Lower lobe of right lung (tissue), 2 donors: ENCODE results near the gene USP47. TPM values are rescaled to one million over a fixed set of nuclear protein-coding genes. Genes with fewer than 3 reads are reported as not detected.

Experiments
- ATAC-seq, 2 donors: fragments of 200-7000 bp; cut with Tn5 transposase; one replicate each; pipeline ENCODE4 v1.9.1; 2020 to 2022; ENCODE audit warnings: mild to moderate bottlenecking in 2 of 2, moderate library complexity in 2 of 2
- DNase-seq: peaks from one replicate; pipeline ENCODE4 v3.0.0-alpha.2; 2020
- H3K27ac ChIP-seq: fragments of 200-600 bp; one replicate; pipeline ENCODE4 v1.8.0; 2022
- H3K27me3 ChIP-seq: fragments of 200-600 bp; one replicate; pipeline ENCODE4 v1.8.0; 2022; ENCODE audit warnings: low read depth
- H3K36me3 ChIP-seq: fragments of 200-600 bp; one replicate; pipeline ENCODE4 v1.8.0; 2022; ENCODE audit warnings: mild to moderate bottlenecking
- H3K4me1 ChIP-seq: fragments of 200-600 bp; one replicate; pipeline ENCODE4 v1.8.0; 2022
- H3K4me3 ChIP-seq: fragments of 200-600 bp; one replicate; pipeline ENCODE4 v1.8.0; 2022; ENCODE audit warnings: mild to moderate bottlenecking
- H3K9me3 ChIP-seq: fragments of 200-600 bp; one replicate; pipeline ENCODE4 v1.8.0; 2022
- intact Hi-C: fragments of 100-400 bp; cut with DNase I; formaldehyde crosslinking; loops from one replicate; pipeline ENCODE4 v1.11.0; 2022
- total RNA-seq: library from RNA; stranded (reverse); fragmentation: NEBNext Ultra II Directional; extraction: Animal tissue kit (Norgen Biotek cat#: 25700); gene quantifications from one replicate; pipeline ENCODE4 v1.2.1, GENCODE V29; 2021
- TF ChIP-seq, protein P1 (sequence below): fragments of 200-600 bp; IDR thresholded peaks from one replicate; pipeline ENCODE4 v1.8.0; 2022; ENCODE audit warnings: antibody characterized with exemption, mild to moderate bottlenecking
- donor health status: DM: no; HTN: yes; CAD: no; lungs with severe emphysema.

Gene USP47
- total RNA-seq, 1 donor from 2014 or later = 45.2 TPM

DNA sequence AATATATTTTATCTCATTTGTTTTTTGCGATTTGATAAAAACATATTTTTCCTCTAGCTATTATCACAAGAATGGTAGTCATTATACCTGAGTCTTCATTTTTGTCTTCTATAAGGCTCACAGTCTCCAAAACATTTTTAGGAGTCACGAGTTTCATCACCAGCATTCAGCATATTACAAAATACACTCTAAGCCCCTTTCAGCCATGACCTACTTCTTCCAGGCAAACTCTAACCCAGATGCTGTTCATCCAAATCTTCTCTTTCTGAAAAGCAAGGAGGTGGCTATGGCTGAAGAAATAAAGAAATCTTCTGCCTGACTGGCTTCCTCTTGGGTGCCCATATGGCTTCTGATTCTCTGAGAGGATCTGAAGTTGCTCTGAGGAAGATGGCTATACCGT lies 35.7 kb upstream of the USP47 start:
- Histone ChIP-seq H3K27me3 (no peaks in the 10 kb centered on the region), H3K4me1 (no peaks in the 10 kb centered on the region), H3K4me3 (no peak overlapping the region), H3K36me3 (no peaks in the 10 kb centered on the region), H3K9me3 (no peaks in the 10 kb centered on the region), H3K27ac (no peak overlapping the region)
- intact Hi-C loops = no loop called here
- TF ChIP-seq, protein P1, sequence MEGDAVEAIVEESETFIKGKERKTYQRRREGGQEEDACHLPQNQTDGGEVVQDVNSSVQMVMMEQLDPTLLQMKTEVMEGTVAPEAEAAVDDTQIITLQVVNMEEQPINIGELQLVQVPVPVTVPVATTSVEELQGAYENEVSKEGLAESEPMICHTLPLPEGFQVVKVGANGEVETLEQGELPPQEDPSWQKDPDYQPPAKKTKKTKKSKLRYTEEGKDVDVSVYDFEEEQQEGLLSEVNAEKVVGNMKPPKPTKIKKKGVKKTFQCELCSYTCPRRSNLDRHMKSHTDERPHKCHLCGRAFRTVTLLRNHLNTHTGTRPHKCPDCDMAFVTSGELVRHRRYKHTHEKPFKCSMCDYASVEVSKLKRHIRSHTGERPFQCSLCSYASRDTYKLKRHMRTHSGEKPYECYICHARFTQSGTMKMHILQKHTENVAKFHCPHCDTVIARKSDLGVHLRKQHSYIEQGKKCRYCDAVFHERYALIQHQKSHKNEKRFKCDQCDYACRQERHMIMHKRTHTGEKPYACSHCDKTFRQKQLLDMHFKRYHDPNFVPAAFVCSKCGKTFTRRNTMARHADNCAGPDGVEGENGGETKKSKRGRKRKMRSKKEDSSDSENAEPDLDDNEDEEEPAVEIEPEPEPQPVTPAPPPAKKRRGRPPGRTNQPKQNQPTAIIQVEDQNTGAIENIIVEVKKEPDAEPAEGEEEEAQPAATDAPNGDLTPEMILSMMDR = no peak
- no peak for ATAC-seq
- DNase-seq = no peak

DNA sequence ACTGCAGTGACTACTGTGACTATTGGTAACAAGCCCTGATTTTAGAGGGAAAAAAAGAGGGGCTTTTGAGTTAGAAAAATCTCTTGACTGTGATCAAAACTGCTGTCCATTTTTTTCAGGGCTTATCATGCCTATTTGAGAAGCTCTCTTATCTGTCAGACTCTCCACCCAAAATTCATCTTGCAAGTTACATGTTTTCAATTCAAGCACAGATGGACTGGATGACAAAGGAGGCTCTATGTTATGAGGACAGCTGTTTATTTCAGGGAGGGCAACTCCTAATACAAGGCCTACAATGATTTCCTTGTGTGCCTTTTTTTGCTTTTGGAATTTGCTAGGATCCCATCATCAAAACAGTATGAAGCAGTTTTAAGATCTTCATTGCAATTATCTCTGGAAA lies 35.2 kb upstream of the USP47 start:
- Histone ChIP-seq H3K4me1 (no peaks in the 10 kb centered on the region), H3K4me3 (no peak overlapping the region), H3K9me3 (no peaks in the 10 kb centered on the region), H3K36me3 (no peaks in the 10 kb centered on the region), H3K27me3 (no peaks in the 10 kb centered on the region), H3K27ac (no peak overlapping the region)
- ATAC-seq (no peak), DNase-seq (no peak)
- intact Hi-C loops = no loop called here
- TF ChIP-seq, protein P1 = no peak

DNA sequence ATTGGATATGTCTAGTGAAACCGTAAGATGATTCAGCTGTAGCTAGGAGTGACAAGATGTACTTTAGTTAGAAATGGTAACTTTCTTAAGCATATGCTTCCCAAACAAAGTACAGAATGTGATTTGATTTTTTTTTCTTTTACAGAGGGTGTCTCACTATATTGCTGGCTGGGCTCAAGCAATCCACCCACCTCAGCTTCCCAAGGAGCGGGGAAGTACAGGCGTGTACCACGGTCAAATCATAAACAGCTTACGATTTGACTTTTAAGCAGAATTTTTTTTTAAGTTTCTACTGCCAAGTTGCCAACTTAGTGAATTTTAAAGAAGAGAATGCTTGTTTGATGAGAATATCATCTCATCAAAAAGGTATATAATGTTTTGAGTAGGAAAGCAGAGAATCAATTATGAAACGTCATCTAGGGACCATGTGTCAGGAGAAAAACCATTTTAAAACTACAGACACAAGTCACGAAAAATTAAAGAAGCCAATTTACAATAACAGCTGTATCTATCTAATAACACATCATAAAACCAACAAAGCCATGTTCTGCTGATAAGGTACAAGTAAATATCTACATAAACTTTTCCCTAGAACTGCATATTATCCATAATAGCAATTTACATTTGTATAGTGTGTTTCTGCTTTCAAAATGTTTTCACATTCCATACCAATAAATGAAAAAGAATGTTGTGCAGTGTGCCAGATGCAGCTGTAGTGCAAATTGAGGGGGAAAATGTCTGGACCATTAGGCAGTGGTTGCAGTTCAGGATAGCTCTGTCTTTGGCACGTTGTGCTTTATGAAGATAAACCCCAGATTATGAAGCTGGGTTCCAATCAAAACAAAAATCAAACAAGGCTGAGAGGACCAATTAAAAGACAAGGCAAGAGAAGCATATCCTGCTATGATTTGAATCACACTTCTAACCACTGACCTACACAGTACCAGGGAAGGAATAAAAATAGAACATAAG lies 33.7 kb upstream of the USP47 start:
- no peak overlapping the region for H3K4me3 ChIP-seq
- H3K36me3 ChIP-seq = no peaks in the 10 kb centered on the region
- no peak for ATAC-seq
- no peaks in the 10 kb centered on the region for H3K4me1 ChIP-seq
- H3K27me3 ChIP-seq = no peaks in the 10 kb centered on the region
- no peak overlapping the region for H3K27ac ChIP-seq
- no peak for DNase-seq
- no peaks in the 10 kb centered on the region for H3K9me3 ChIP-seq
- intact Hi-C loops = no loop called here
- TF ChIP-seq, protein P1 = no peak

DNA sequence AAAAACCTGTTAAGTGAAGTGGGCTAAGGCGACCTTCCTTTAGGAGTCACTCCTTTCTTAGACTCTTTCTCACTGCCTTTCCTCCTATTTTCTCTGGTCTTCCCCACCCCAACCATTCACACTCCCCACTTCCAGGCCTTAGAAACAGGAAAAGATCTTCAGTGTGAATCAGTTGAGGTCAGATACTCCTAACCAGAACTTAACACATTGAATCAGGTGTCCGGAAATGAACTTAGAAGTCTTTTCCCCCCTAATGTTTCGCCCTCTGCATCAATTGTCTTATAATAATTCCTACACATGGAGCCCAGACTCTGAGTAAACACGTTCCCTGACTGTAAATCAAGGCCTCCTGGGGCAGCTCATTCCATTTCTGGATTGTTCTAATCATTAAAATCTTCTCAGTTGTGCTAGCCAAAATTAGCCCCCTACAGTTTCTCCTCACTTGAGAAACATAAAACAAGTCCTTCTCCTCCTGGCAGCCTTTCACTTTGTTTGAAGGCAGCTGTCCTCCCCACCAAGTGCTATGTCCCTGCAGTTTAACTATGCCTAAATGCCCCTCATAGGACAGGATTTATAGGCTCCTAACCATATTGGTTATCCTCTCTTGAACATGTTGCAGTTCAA lies 32.7 kb upstream of the USP47 start:
- Histone ChIP-seq H3K9me3 (no peaks in the 10 kb centered on the region), H3K27me3 (no peaks in the 10 kb centered on the region), H3K4me1 (no peaks in the 10 kb centered on the region), H3K4me3 (no peak overlapping the region), H3K27ac (no peak overlapping the region), H3K36me3 (no peaks in the 10 kb centered on the region)
- TF ChIP-seq, protein P1 = no peak
- ATAC-seq (no peak), DNase-seq (no peak)
- intact Hi-C loops = no loop called here

DNA sequence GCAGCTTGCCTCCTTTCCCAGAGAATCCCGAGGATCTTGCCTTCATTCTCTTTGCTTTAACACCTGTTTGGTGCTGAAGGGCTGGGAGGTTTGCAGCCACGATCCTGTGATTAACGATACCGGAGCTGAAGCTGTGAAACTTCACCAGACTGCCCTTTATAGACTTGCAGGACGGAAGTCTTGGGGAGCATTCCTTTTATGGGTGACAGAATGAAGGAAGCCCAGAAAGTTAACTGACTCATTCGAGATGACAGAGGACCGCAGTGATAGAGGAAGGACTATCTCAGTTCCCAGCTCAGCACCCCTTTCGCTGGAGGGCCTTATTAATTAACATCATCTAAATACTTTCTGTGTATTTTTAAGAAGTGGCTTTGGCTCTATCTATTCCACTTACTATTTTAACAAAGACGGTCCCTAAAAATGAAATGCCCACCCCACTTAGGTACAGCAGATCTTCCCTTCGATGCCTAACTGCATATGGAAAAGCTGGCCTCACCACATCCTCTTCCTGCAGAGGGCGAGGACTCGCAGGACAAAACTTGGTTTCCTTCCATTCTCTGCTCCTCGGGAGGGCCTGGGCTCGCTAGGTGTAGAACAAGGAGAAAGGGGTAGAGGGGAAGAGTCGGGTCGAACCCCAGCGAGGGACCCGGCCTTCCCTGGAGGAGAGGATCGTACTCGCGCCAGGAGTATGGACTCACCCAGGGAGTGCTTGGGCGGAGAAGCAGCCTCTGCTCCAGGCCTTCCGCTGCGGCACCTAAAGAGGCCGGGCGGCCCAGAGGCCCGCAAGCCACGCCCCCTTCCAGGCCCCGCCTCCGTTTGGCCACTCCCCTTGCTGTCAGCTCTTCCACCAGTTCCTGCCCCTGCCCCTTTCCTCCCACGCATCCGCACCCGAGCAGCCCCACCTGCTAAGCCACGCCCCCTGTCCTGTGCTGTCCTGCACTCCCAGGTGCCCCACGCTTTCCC lies 30.7 kb upstream of the USP47 start:
- Histone ChIP-seq H3K4me1 (no peaks in the 10 kb centered on the region), H3K9me3 (no peaks in the 10 kb centered on the region), H3K27ac (no peak overlapping the region), H3K27me3 (no peaks in the 10 kb centered on the region), H3K36me3 (no peaks in the 10 kb centered on the region), H3K4me3 (no peak overlapping the region)
- ATAC-seq = peak in 1 of 2 donors; percentile 17
- intact Hi-C loops = no loop called here
- DNase-seq = no peak
- TF ChIP-seq, protein P1 = no peak
